DOHH2 (cell line): Measurements from ENCODE around the gene FGD4.

ENCODE experiments used
- H3F3A ChIP-seq: fragments of 200-600 bp; sonication (generic), shearing (Covaris generic); 2 replicates; pipeline ENCODE4 v1.6.0; 2016; ENCODE audit warnings: antibody characterized with exemption, mild to moderate bottlenecking; ENCODE audit not compliant: control insufficient read depth, insufficient read depth
- H3K27ac ChIP-seq: fragments of 200-600 bp; sonication (generic); 2 replicates; pipeline ENCODE4 v1.5.1; 2014; ENCODE audit warnings: low read depth, mild to moderate bottlenecking, low read length, moderate library complexity
- H3K27me3 ChIP-seq: fragments of 200-600 bp; sonication (generic); 2 replicates; pipeline ENCODE4 v1.6.1; 2014; ENCODE audit warnings: mild to moderate bottlenecking, low read length, mixed read lengths; ENCODE audit not compliant: control insufficient read depth
- H3K36me3 ChIP-seq: fragments of 200-600 bp; sonication (generic); 2 replicates; pipeline ENCODE4 v1.6.1; 2014; ENCODE audit warnings: mild to moderate bottlenecking, low read length, moderate library complexity, mixed read lengths; ENCODE audit not compliant: control insufficient read depth
- H3K4me1 ChIP-seq: fragments of 200-600 bp; sonication (generic); 2 replicates; pipeline ENCODE4 v1.6.1; 2014; ENCODE audit warnings: mild to moderate bottlenecking, low read length, mixed read lengths; ENCODE audit not compliant: control insufficient read depth
- H3K4me2 ChIP-seq: fragments of 200-600 bp; sonication (generic); 2 replicates; pipeline ENCODE4 v1.6.0; 2014; ENCODE audit warnings: mild to moderate bottlenecking, low read length, moderate library complexity
- H3K4me3 ChIP-seq: fragments of 200-600 bp; sonication (generic); 2 replicates; pipeline ENCODE4 v1.5.1; 2014; ENCODE audit warnings: mild to moderate bottlenecking, low read length, mixed read lengths
- H3K79me2 ChIP-seq: fragments of 200-600 bp; sonication (generic); 2 replicates; pipeline ENCODE4 v1.6.1; 2014; ENCODE audit warnings: mild to moderate bottlenecking, low read length, mixed read lengths; ENCODE audit not compliant: control insufficient read depth
- H3K9me2 ChIP-seq: fragments of 200-600 bp; sonication (generic); replicated peaks from 2 replicates; pipeline ENCODE4 v1.6.1; 2014; ENCODE audit warnings: mild to moderate bottlenecking, low read length, mixed read lengths; ENCODE audit not compliant: control insufficient read depth
- H3K9me3 ChIP-seq: fragments of 200-600 bp; sonication (generic); 2 replicates; pipeline ENCODE4 v1.6.1; 2014; ENCODE audit warnings: antibody characterized with exemption, low read length, mixed read lengths; ENCODE audit not compliant: control insufficient read depth, insufficient read depth
- H4K20me1 ChIP-seq: fragments of 200-600 bp; sonication (generic); 2 replicates; pipeline ENCODE4 v1.6.0; 2014; ENCODE audit warnings: low read depth, mild to moderate bottlenecking, antibody characterized with exemption, low read length, moderate library complexity; ENCODE audit not compliant: control insufficient read depth, insufficient read depth
- EZH2phosphoT487 ChIP-seq: fragments of 200-600 bp; sonication (generic); IDR thresholded peaks from 2 replicates; pipeline ENCODE4 v1.6.1; 2017; ENCODE audit warnings: borderline replicate concordance, mild to moderate bottlenecking, antibody characterized with exemption, low read length, moderate library complexity, mixed read lengths
- TF ChIP-seq, protein P1 (sequence below): fragments of 200-600 bp; sonication (generic); IDR thresholded peaks from one replicate; pipeline ENCODE4 v1.5.1; 2014; ENCODE audit warnings: antibody characterized with exemption, mild to moderate bottlenecking, low read depth, low read length; ENCODE audit not compliant: poor library complexity, severe bottlenecking

FGD4 gene

DNA sequence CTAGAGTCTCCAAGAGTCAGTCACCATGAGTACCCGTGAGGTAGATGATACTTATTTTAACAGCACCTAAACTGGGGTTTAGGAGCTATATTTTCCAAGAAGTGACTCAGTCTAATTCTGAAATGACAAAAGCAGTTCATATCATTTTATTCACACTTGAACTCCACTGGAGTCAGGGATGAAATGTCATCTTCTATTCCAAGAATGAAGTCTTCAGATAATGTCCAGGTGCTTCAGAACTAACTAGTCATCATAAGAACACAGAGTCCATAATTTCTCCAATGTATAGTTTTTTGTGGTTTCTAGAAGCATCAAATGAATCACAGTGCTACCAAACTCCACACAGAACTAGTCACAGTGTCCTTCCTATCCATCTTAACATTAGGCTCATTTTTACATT, 293.0 kb downstream of the FGD4 start:
- TF ChIP-seq EZH2phosphoT487 = no peak
- TF ChIP-seq, protein P1, sequence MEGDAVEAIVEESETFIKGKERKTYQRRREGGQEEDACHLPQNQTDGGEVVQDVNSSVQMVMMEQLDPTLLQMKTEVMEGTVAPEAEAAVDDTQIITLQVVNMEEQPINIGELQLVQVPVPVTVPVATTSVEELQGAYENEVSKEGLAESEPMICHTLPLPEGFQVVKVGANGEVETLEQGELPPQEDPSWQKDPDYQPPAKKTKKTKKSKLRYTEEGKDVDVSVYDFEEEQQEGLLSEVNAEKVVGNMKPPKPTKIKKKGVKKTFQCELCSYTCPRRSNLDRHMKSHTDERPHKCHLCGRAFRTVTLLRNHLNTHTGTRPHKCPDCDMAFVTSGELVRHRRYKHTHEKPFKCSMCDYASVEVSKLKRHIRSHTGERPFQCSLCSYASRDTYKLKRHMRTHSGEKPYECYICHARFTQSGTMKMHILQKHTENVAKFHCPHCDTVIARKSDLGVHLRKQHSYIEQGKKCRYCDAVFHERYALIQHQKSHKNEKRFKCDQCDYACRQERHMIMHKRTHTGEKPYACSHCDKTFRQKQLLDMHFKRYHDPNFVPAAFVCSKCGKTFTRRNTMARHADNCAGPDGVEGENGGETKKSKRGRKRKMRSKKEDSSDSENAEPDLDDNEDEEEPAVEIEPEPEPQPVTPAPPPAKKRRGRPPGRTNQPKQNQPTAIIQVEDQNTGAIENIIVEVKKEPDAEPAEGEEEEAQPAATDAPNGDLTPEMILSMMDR = no peak
- Histone ChIP-seq H3K9me2 (no peaks in the 10 kb centered on the region), H3K4me3 (no peak overlapping the region), H3K27me3 (no peaks in the 10 kb centered on the region), H3K9me3 (no peaks in the 10 kb centered on the region), H3K27ac (no peak overlapping the region), H3K79me2 (peaks cover 100% of the 10 kb centered on the region), H3K36me3 (peaks cover 57% of the 10 kb centered on the region), H4K20me1 (peaks cover 28% of the 10 kb centered on the region), H3F3A (no peaks in the 10 kb centered on the region), H3K4me2 (no peak overlapping the region), H3K4me1 (peaks cover 46% of the 10 kb centered on the region)

DNA sequence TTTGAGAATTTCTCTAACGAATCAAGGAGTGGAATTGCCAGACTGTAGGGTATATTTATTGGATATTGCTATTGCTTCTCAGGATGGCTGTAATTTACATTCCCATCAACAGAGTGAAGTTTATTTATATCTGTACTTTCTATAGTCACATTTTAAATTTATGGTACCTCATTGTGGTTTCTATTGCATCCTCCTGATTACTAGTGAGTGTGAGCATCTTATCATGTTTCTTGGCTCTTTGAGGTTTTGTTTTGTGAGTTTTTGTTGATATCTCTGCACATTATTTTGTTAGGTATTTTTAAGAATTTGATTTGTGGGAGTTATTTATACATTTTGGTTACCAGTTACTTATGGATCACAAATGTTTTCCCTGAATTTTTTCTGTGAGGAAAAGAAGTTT, 293.7 kb downstream of the FGD4 start:
- Histone ChIP-seq H3K9me2 (no peaks in the 10 kb centered on the region), H3K27me3 (no peaks in the 10 kb centered on the region), H3K79me2 (peaks cover 100% of the 10 kb centered on the region), H3K4me1 (peaks cover 53% of the 10 kb centered on the region), H3K9me3 (no peaks in the 10 kb centered on the region), H3K27ac (no peak overlapping the region), H3K36me3 (peaks cover 57% of the 10 kb centered on the region), H3K4me2 (no peak overlapping the region), H3K4me3 (no peak overlapping the region), H3F3A (no peaks in the 10 kb centered on the region), H4K20me1 (peaks cover 30% of the 10 kb centered on the region)
- TF ChIP-seq EZH2phosphoT487 = no peak
- TF ChIP-seq, protein P1 = no peak
